GM21515 (cell line): Measurements from ENCODE around the gene ARHGAP15.

Source experiments
- ATAC-seq: cut with Tn5 transposase; IDR thresholded peaks from one replicate; pipeline ENCODE4 v1.9.1; 2021; ENCODE audit not compliant: unreplicated experiment

Gene ARHGAP15

GRCh38 chr2:143219266-143219665 is 90.0 kb downstream of the ARHGAP15 start:
- no peak for ATAC-seq

- no peak for ATAC-seq
Observed at GRCh38 chr2:143223556-143223955, 94.3 kb downstream of the ARHGAP15 start.

- ATAC-seq = no peak
Observed at GRCh38 chr2:143225931-143226330, 96.7 kb downstream of the ARHGAP15 start.

- no peak for ATAC-seq
Observed at GRCh38 chr2:143226714-143227541, 97.7 kb downstream of the ARHGAP15 start.

- ATAC-seq = no peak
Observed at GRCh38 chr2:143229411-143229810, 100.2 kb downstream of the ARHGAP15 start.

GRCh38 chr2:143229952-143230351 is 100.7 kb downstream of the ARHGAP15 start:
- no peak for ATAC-seq

GRCh38 chr2:143230506-143231253 is 101.5 kb downstream of the ARHGAP15 start:
- ATAC-seq = no peak

- ATAC-seq = no peak
Observed at GRCh38 chr2:143231254-143231645, 102.0 kb downstream of the ARHGAP15 start.

GRCh38 chr2:143237146-143237777 is 108.0 kb downstream of the ARHGAP15 start:
- ATAC-seq = no peak

- ATAC-seq = no peak
Observed at GRCh38 chr2:143241403-143242088, 112.3 kb downstream of the ARHGAP15 start.

GRCh38 chr2:143246246-143246645 is 117.0 kb downstream of the ARHGAP15 start:
- no peak for ATAC-seq

GRCh38 chr2:143246815-143247744 is 117.9 kb downstream of the ARHGAP15 start:
- ATAC-seq = no peak

- ATAC-seq = no peak
Observed at GRCh38 chr2:143248631-143249030, 119.4 kb downstream of the ARHGAP15 start.

- no peak for ATAC-seq
Observed at GRCh38 chr2:143251681-143252080, 122.5 kb downstream of the ARHGAP15 start.

GRCh38 chr2:143252138-143252907 is 123.1 kb downstream of the ARHGAP15 start:
- ATAC-seq = no peak

- no peak for ATAC-seq
Observed at GRCh38 chr2:143254110-143254509, 124.9 kb downstream of the ARHGAP15 start.

GRCh38 chr2:143255086-143255485 is 125.9 kb downstream of the ARHGAP15 start:
- no peak for ATAC-seq

- no peak for ATAC-seq
Observed at GRCh38 chr2:143255899-143256298, 126.7 kb downstream of the ARHGAP15 start.

- no peak for ATAC-seq
Observed at GRCh38 chr2:143258126-143258892, 129.1 kb downstream of the ARHGAP15 start.
